WTC11 (cell line): ENCODE measurements around the gene YES1. TPM values are rescaled to one million over a fixed set of nuclear protein-coding genes. Genes with fewer than 3 reads are reported as not detected.

Source experiments
- ATAC-seq: fragments of 200-7000 bp; cut with Tn5 transposase; 2 replicates; pipeline ENCODE4 v1.10.0; 2021; ENCODE audit warnings: mild to moderate bottlenecking, moderate library complexity
- CTCF ChIA-PET: fragments of 300-600 bp; sonication (Branson Sonifier 250); formaldehyde crosslinking; loops from one replicate; lab custom pipeline; 2021; ENCODE audit warnings: antibody characterized with exemption; lab: Charles Lee
- POLR2A ChIA-PET: fragments of 350-600 bp; sonication (Branson Sonifier 250); formaldehyde crosslinking; loops from one replicate; lab custom pipeline; 2021; ENCODE audit warnings: antibody characterized with exemption; lab: Charles Lee
- DNase-seq: peaks from one replicate; pipeline ENCODE4 v3.0.0; 2021; ENCODE audit warnings: low spot score
- H3K27ac Mint-ChIP-seq: 2 replicates; pipeline ENCODE4 v1.8.0; 2021; ENCODE audit warnings: mixed read lengths
- H3K27me3 Mint-ChIP-seq: 2 replicates; pipeline ENCODE4 v1.8.0; 2021; ENCODE audit warnings: low read depth, mild to moderate bottlenecking, moderate library complexity, mixed read lengths
- H3K36me3 Mint-ChIP-seq: 2 replicates; pipeline ENCODE4 v1.8.0; 2021; ENCODE audit warnings: mixed read lengths
- H3K4me1 Mint-ChIP-seq: 2 replicates; pipeline ENCODE4 v1.8.0; 2022; ENCODE audit warnings: mixed read lengths
- H3K4me3 Mint-ChIP-seq: 2 replicates; pipeline ENCODE4 v1.8.0; 2021; ENCODE audit warnings: mild to moderate bottlenecking, moderate library complexity, mixed read lengths
- H3K9me3 Mint-ChIP-seq: 2 replicates; pipeline ENCODE4 v1.8.0; 2021; ENCODE audit warnings: mixed read lengths
- ELF4 ChIP-seq: sonication (generic); formaldehyde crosslinking; IDR thresholded peaks from 2 replicates; pipeline ENCODE4 v1.8.1; 2022; ENCODE audit warnings: low read depth, mild to moderate bottlenecking, moderate library complexity, missing genetic modification reagents
- EMX1 ChIP-seq: fragments of 250-450 bp; sonication (Bioruptor Pico); IDR thresholded peaks from 2 replicates; pipeline ENCODE4 v1.8.0; 2021; ENCODE audit warnings: mild to moderate bottlenecking
- FOXK1 ChIP-seq: sonication (generic); formaldehyde crosslinking; IDR thresholded peaks from 2 replicates; pipeline ENCODE4 v1.8.0; 2022; ENCODE audit warnings: mild to moderate bottlenecking, moderate library complexity, missing genetic modification reagents
- GABPB1 ChIP-seq: sonication (generic); formaldehyde crosslinking; IDR thresholded peaks from 2 replicates; pipeline ENCODE4 v1.8.1; 2023; ENCODE audit warnings: mild to moderate bottlenecking, missing genetic modification reagents
- GTF2I ChIP-seq: fragments of 250-450 bp; sonication (Bioruptor Pico); conservative IDR thresholded peaks from 2 replicates; pipeline ENCODE4 v1.4.0; 2021; ENCODE audit warnings: mild to moderate bottlenecking
- JAZF1 ChIP-seq: fragments of 250-450 bp; sonication (Bioruptor Pico); IDR thresholded peaks from 2 replicates; pipeline ENCODE4 v1.9.0; 2021; ENCODE audit warnings: moderate library complexity, mild to moderate bottlenecking, inconsistent platforms
- NFATC4 ChIP-seq: fragments of 250-450 bp; sonication (Bioruptor Pico); IDR thresholded peaks from 2 replicates; pipeline ENCODE4 v1.9.0; 2021; ENCODE audit warnings: mild to moderate bottlenecking
- ZNF121 ChIP-seq: sonication (generic); formaldehyde crosslinking; IDR thresholded peaks from 2 replicates; pipeline ENCODE4 v1.8.0; 2023; ENCODE audit warnings: missing genetic modification reagents
- ZNF281 ChIP-seq: sonication (generic); formaldehyde crosslinking; IDR thresholded peaks from 2 replicates; pipeline ENCODE4 v1.8.0; 2023; ENCODE audit warnings: mild to moderate bottlenecking, missing genetic modification reagents
- ZNF396 ChIP-seq: fragments of 250-450 bp; sonication (Bioruptor Pico); IDR thresholded peaks from 2 replicates; pipeline ENCODE4 v1.8.0; 2021; ENCODE audit warnings: mild to moderate bottlenecking, moderate library complexity, borderline replicate concordance
- total RNA-seq: library from RNA; stranded (reverse); gene quantifications from 3 replicates; pipeline ENCODE4 v1.2.3, GENCODE V29; 2021
- TF ChIP-seq, protein P1 (sequence below): fragments of 250-450 bp; sonication (Bioruptor Pico); IDR thresholded peaks from 2 replicates; pipeline ENCODE4 v1.9.0; 2021; ENCODE audit warnings: mild to moderate bottlenecking
- TF ChIP-seq, protein P2 (sequence below): sonication (generic); formaldehyde crosslinking; IDR thresholded peaks from 2 replicates; pipeline ENCODE4 v1.8.1; 2022; ENCODE audit warnings: low read depth, missing genetic modification reagents, borderline replicate concordance
- TF ChIP-seq, protein P3 (sequence below): sonication (generic); formaldehyde crosslinking; IDR thresholded peaks from 2 replicates; pipeline ENCODE4 v1.8.0; 2022; ENCODE audit warnings: mild to moderate bottlenecking, missing genetic modification reagents
- TF ChIP-seq, protein P4 (sequence below): sonication (generic); formaldehyde crosslinking; IDR thresholded peaks from 2 replicates; pipeline ENCODE4 v1.8.0; 2022; ENCODE audit warnings: mild to moderate bottlenecking, missing genetic modification reagents
- TF ChIP-seq, protein P5 (sequence below): sonication (generic); formaldehyde crosslinking; IDR thresholded peaks from 2 replicates; pipeline ENCODE4 v1.8.1; 2022; ENCODE audit warnings: missing genetic modification reagents, borderline replicate concordance
- TF ChIP-seq, protein P6 (sequence below): sonication (generic); formaldehyde crosslinking; conservative IDR thresholded peaks from 2 replicates; pipeline ENCODE4 v1.8.1; 2023; ENCODE audit warnings: mild to moderate bottlenecking, low read depth, missing genetic modification reagents, moderate library complexity

YES1 gene
- total RNA-seq, 1 experiment from 2014 or later, result 113 TPM

DNA sequence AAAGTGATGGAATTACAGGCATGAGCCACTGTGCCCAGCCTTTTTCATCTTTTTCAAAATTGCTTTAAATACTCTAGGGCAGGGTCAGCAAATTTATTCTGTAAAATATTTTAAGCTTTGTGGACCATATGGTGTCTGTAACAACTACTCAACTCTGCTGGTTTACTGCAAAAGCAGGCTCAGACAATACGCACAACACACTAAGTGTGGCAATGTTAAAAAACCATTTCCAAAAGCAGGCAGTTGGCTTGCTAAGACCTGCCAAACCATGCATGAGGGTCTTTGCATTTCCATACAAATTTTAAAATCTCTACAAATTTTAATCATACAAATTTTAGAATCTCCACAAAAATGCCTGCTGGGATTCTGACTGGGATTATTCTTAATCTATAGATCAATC lies 44.1 kb downstream of the YES1 start (continued):
- no peak for TF ChIP-seq GTF2I (CRISPR knock-in tag)
- no peak for TF ChIP-seq EMX1
- no peak for TF ChIP-seq GABPB1
- TF ChIP-seq, all 79 proteins: peak for 0

- H3K4me3 Mint-ChIP-seq, result no peak overlapping the region
- TF ChIP-seq, protein P1, sequence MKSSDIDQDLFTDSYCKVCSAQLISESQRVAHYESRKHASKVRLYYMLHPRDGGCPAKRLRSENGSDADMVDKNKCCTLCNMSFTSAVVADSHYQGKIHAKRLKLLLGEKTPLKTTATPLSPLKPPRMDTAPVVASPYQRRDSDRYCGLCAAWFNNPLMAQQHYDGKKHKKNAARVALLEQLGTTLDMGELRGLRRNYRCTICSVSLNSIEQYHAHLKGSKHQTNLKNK, result no peak
- TF ChIP-seq, protein P2, sequence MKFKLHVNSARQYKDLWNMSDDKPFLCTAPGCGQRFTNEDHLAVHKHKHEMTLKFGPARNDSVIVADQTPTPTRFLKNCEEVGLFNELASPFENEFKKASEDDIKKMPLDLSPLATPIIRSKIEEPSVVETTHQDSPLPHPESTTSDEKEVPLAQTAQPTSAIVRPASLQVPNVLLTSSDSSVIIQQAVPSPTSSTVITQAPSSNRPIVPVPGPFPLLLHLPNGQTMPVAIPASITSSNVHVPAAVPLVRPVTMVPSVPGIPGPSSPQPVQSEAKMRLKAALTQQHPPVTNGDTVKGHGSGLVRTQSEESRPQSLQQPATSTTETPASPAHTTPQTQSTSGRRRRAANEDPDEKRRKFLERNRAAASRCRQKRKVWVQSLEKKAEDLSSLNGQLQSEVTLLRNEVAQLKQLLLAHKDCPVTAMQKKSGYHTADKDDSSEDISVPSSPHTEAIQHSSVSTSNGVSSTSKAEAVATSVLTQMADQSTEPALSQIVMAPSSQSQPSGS (CRISPR knock-in tag), result no peak
- TF ChIP-seq GABPB1, result no peak
- no peak for TF ChIP-seq JAZF1 (CRISPR knock-in tag)
- H3K36me3 Mint-ChIP-seq, result no peaks in the 10 kb centered on the region
- no peaks in the 10 kb centered on the region for H3K27me3 Mint-ChIP-seq
- ATAC-seq (no peak), DNase-seq (no peak)
- H3K27ac Mint-ChIP-seq, result no peak overlapping the region
- H3K4me1 Mint-ChIP-seq, result peaks cover 7% of the 10 kb centered on the region; the same call in 1 of the 2 replicates
- ChIA-PET CTCF (interaction anchor here (0.8 kb wide), 1 partner anchor 81 kb away, joined by 3 read pairs; no protein-coding TSS in a partner anchor), POLR2A (no interaction called here)
- no peaks in the 10 kb centered on the region; the same call in 1 of the 2 replicates for H3K9me3 Mint-ChIP-seq
Observed at GRCh38 chr18:767084-767882, 44.8 kb downstream of the YES1 start.

DNA sequence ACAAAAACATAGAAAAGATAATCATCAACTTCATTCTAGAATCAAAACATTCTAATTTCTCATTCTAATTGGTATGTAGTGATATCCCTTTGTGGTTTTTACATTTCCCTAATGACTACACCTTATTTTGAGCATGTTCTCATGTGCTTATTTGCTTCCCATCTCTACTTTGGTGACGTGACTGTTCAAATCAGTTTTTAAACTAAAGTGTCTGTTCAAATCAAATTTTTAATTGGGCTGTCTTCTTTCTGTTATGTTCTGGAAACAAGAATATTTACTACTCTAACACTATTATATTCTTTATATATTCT lies 45.5 kb downstream of the YES1 start:
- Mint-ChIP-seq H3K4me3 (no peak overlapping the region), H3K27me3 (no peaks in the 10 kb centered on the region), H3K9me3 (no peaks in the 10 kb centered on the region; the same call in 1 of the 2 replicates), H3K36me3 (no peaks in the 10 kb centered on the region), H3K27ac (no peak overlapping the region), H3K4me1 (peaks cover 9% of the 10 kb centered on the region)
- CTCF ChIA-PET, result no interaction called here
- no peak for ATAC-seq
- no peak for DNase-seq
- POLR2A ChIA-PET, result no interaction called here
- TF ChIP-seq, protein P3, sequence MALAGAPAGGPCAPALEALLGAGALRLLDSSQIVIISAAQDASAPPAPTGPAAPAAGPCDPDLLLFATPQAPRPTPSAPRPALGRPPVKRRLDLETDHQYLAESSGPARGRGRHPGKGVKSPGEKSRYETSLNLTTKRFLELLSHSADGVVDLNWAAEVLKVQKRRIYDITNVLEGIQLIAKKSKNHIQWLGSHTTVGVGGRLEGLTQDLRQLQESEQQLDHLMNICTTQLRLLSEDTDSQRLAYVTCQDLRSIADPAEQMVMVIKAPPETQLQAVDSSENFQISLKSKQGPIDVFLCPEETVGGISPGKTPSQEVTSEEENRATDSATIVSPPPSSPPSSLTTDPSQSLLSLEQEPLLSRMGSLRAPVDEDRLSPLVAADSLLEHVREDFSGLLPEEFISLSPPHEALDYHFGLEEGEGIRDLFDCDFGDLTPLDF (CRISPR knock-in tag), result no peak
- TF ChIP-seq ZNF121 (CRISPR knock-in tag), result no peak
- TF ChIP-seq, protein P4, sequence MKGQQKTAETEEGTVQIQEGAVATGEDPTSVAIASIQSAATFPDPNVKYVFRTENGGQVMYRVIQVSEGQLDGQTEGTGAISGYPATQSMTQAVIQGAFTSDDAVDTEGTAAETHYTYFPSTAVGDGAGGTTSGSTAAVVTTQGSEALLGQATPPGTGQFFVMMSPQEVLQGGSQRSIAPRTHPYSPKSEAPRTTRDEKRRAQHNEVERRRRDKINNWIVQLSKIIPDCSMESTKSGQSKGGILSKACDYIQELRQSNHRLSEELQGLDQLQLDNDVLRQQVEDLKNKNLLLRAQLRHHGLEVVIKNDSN (CRISPR knock-in tag), result no peak
- no peak for TF ChIP-seq ZNF396
- TF ChIP-seq, protein P5, sequence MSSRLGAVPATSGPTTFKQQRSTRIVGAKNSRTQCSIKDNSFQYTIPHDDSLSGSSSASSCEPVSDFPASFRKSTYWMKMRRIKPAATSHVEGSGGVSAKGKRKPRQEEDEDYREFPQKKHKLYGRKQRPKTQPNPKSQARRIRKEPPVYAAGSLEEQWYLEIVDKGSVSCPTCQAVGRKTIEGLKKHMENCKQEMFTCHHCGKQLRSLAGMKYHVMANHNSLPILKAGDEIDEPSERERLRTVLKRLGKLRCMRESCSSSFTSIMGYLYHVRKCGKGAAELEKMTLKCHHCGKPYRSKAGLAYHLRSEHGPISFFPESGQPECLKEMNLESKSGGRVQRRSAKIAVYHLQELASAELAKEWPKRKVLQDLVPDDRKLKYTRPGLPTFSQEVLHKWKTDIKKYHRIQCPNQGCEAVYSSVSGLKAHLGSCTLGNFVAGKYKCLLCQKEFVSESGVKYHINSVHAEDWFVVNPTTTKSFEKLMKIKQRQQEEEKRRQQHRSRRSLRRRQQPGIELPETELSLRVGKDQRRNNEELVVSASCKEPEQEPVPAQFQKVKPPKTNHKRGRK (CRISPR knock-in tag), result no peak
- TF ChIP-seq EMX1, result no peak
- no peak for TF ChIP-seq FOXK1
- TF ChIP-seq JAZF1 (CRISPR knock-in tag), result no peak
- no peak for TF ChIP-seq ELF4
- TF ChIP-seq, protein P6, sequence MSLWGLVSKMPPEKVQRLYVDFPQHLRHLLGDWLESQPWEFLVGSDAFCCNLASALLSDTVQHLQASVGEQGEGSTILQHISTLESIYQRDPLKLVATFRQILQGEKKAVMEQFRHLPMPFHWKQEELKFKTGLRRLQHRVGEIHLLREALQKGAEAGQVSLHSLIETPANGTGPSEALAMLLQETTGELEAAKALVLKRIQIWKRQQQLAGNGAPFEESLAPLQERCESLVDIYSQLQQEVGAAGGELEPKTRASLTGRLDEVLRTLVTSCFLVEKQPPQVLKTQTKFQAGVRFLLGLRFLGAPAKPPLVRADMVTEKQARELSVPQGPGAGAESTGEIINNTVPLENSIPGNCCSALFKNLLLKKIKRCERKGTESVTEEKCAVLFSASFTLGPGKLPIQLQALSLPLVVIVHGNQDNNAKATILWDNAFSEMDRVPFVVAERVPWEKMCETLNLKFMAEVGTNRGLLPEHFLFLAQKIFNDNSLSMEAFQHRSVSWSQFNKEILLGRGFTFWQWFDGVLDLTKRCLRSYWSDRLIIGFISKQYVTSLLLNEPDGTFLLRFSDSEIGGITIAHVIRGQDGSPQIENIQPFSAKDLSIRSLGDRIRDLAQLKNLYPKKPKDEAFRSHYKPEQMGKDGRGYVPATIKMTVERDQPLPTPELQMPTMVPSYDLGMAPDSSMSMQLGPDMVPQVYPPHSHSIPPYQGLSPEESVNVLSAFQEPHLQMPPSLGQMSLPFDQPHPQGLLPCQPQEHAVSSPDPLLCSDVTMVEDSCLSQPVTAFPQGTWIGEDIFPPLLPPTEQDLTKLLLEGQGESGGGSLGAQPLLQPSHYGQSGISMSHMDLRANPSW, result no peak
- TF ChIP-seq NFATC4 (CRISPR knock-in tag), result no peak
- no peak for TF ChIP-seq ZNF281 (CRISPR knock-in tag)
